Measurements from ENCODE around the gene NELL1.

Gene NELL1

GRCh38 chr11:21056644-21057043, 387.3 kb downstream of the NELL1 start:
- Histone ChIP-seq H3K4me3 (replicated peaks; ENCODE audit: insufficient read depth, low read length) (no peak overlapping the region), H3K27ac (replicated peaks) (no peak overlapping the region), H3K27me3 (ENCODE audit: insufficient read depth, poor library complexity, severe bottlenecking) (no peaks in the 10 kb centered on the region)
- TF ChIP-seq REST (IDR thresholded peaks at IDR 0.05; ENCODE audit: insufficient replicate concordance, low read depth) (no peak), CTCF (IDR thresholded peaks at IDR 0.05; ENCODE audit: insufficient read depth, low read length) (no peak), GABPA (IDR thresholded peaks at IDR 0.05; ENCODE audit: low read depth) (no peak), SPI1 (IDR thresholded peaks at IDR 0.05; ENCODE audit: borderline replicate concordance, low read depth) (no peak), POLR2AphosphoS5 (IDR thresholded peaks at IDR 0.05; ENCODE audit: low read depth) (no peak)
- DNase-seq (ENCODE audit: low read depth in 1 of 2, low spot score in 1 of 2) = no peak

- TF ChIP-seq SPI1 (IDR thresholded peaks at IDR 0.05; ENCODE audit: borderline replicate concordance, low read depth) (no peak), GABPA (IDR thresholded peaks at IDR 0.05; ENCODE audit: low read depth) (no peak), POLR2AphosphoS5 (IDR thresholded peaks at IDR 0.05; ENCODE audit: low read depth) (no peak), REST (IDR thresholded peaks at IDR 0.05; ENCODE audit: insufficient replicate concordance, low read depth) (no peak), CTCF (IDR thresholded peaks at IDR 0.05; ENCODE audit: insufficient read depth, low read length) (no peak)
- DNase-seq (ENCODE audit: low read depth in 1 of 2, low spot score in 1 of 2) = no peak
- no peak overlapping the region for H3K27ac ChIP-seq (replicated peaks)
- no peak overlapping the region for H3K4me3 ChIP-seq (replicated peaks; ENCODE audit: insufficient read depth, low read length)
- H3K27me3 ChIP-seq (ENCODE audit: insufficient read depth, poor library complexity, severe bottlenecking) = no peaks in the 10 kb centered on the region
These were observed 390.5 kb downstream of the NELL1 start for GRCh38 chr11:21059879-21060278.

- Histone ChIP-seq H3K27ac (replicated peaks) (no peak overlapping the region), H3K27me3 (ENCODE audit: insufficient read depth, poor library complexity, severe bottlenecking) (no peaks in the 10 kb centered on the region), H3K4me3 (replicated peaks; ENCODE audit: insufficient read depth, low read length) (no peak overlapping the region)
- no peak for TF ChIP-seq CTCF (IDR thresholded peaks at IDR 0.05; ENCODE audit: insufficient read depth, low read length)
- no peak for TF ChIP-seq GABPA (IDR thresholded peaks at IDR 0.05; ENCODE audit: low read depth)
- TF ChIP-seq SPI1 (IDR thresholded peaks at IDR 0.05; ENCODE audit: borderline replicate concordance, low read depth) = no peak
- TF ChIP-seq REST (IDR thresholded peaks at IDR 0.05; ENCODE audit: insufficient replicate concordance, low read depth) = no peak
- no peak for TF ChIP-seq POLR2AphosphoS5 (IDR thresholded peaks at IDR 0.05; ENCODE audit: low read depth)
- no peak for DNase-seq (ENCODE audit: low read depth in 1 of 2, low spot score in 1 of 2)
These were observed 396.6 kb downstream of the NELL1 start for GRCh38 chr11:21066030-21066429.
